Measurements from ENCODE around the gene TMEM14B. TPM values are rescaled to one million over a fixed set of nuclear protein-coding genes. Genes with fewer than 3 reads are reported as not detected.
"Not testable (repeated sequence)": the region's sequence is repeated elsewhere in the genome, so short reads cannot be mapped to it uniquely, and the experiment has no call there.

Gene TMEM14B
- total and polyA plus RNA-seq, 9 of the 15 experiments (the other 6 are each of a cell fraction or from before 2014, with no cell fraction given), result 174 to 862 (median 263) TPM

DNA sequence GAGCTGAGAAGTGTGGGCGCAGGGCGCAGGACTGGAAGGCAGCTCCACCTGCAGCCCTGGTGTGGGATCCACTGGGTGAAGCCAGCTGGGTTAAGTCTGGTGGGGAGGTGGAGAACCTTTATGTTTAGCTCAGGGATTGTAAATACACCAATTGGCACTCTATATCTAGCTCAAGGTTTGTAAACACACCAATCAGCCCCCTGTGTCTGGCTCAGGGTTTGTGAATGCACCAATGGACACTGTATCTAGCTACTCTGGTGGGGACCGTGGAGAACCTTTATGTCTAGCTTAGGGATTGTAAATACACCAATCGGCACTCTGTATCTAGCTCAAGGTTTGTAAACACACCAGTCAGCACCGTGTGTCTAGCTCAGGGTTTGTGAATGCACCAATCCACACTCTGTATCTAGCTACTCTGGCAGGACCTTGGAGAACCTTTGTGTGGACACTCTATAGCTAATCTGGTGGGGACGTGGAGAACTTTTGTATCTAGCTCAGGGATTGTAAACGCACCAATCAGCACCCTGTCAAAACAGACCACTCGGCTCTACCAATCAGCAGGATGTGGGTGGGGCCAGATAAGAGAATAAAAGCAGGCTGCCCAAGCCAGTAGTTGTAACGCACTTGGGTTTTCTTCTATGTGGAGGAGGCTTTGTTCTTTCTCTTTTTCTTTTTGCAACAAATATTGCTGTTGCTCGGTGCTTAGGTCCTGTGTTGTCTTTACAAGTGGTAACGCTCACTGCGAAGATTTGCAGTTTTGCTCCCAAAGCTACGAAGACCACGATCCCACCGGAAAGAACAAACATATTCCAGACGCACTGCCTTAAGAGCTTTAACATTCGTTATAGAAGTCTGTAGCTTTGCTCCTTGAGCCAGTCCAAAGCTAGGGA is 26.4 kb upstream of the TMEM14B start:
- peak overlapping the region; percentile 46 for H3K27ac ChIP-seq (ENCODE audit: extremely low read depth, low read depth, low read length)
- BruUV-seq (replicated peaks); FAIRE-seq; H3K9me1 ChIP-seq (ENCODE audit: control insufficient read depth, insufficient read depth, low read length); H4K20me1 ChIP-seq (replicated peaks; ENCODE audit: control insufficient read depth, insufficient read depth, low read length); DNase-seq (ENCODE audit: extremely low read depth in 1 of 4, low spot score in 3 of 4); H3K9ac ChIP-seq (ENCODE audit: insufficient read depth in 1 of 2, low read depth in 2 of 2, low read length in 2 of 2); intact Hi-C loops (cut with micrococcal nuclease); H3K4me3 ChIP-seq; in situ Hi-C loops (cut with MboI); H3K27me3 ChIP-seq (ENCODE audit: control insufficient read depth in 2 of 2, insufficient read depth in 2 of 2, low read length in 2 of 2); ATAC-seq; CTCF ChIA-PET (ENCODE audit: low intra/inter-chr PET ratio): not testable (repeated sequence)
- POLR2A ChIA-PET, result interaction anchor here (1.0 to 1.4 kb wide), 4 partner anchors 11 to 26 kb away, joined by 3 to 6 read pairs (median 4); partner anchors contain the start of genes C6orf52 and PAK1IP1
- 0 out of 2 replicates have a peak overlapping the region, but pooled peaks have one; percentile 8 for H3K4me2 ChIP-seq (ENCODE audit: insufficient read depth, low read length)
- H3K9me3 ChIP-seq (replicated peaks; ENCODE audit: control insufficient read depth, insufficient read depth, low read depth, low read length), result peaks cover 13% of the 10 kb centered on the region
- H3K36me3 ChIP-seq (ENCODE audit: control insufficient read depth, insufficient read depth, low read length), result peaks cover 16% of the 10 kb centered on the region; the same call in 2 of the 3 replicates
- peak; percentile 80 for TF ChIP-seq NFYB (IDR thresholded peaks at IDR 0.05; ENCODE audit: extremely low read depth, insufficient read length)
- TF ChIP-seq SUPT5H (IDR thresholded peaks at IDR 0.05), result peak; percentile 39; the same call in 1 of the 2 replicates
- TF ChIP-seq TBP (optimal IDR thresholded peaks at IDR 0.05; ENCODE audit: low read depth, low read length), result peak; percentile 38
- 0 out of 4 replicates have a peak, but pooled peaks of 1 of the 2 experiments have one; percentile 15 for TF ChIP-seq FOXA3 (CRISPR knock-in tag; conservative IDR thresholded peaks at IDR 0.05 in 1 of 2, IDR thresholded peaks at IDR 0.05 in 1 of 2)
- TF ChIP-seq RBM25 (IDR thresholded peaks at IDR 0.05; ENCODE audit: low read depth, low read length, severe bottlenecking), result peak; percentile 14
- TF ChIP-seq POLR2A (conservative IDR thresholded peaks at IDR 0.05), result peak; percentile 77
- TF ChIP-seq SRF (CRISPR knock-in tag; IDR thresholded peaks at IDR 0.05), result 0 out of 4 replicates have a peak, but pooled peaks of 1 of the 2 experiments have one; percentile 18
- peak; percentile 44; the same call in 1 of the 2 replicates for TF ChIP-seq CC2D1A (IDR thresholded peaks at IDR 0.05)
- TF ChIP-seq, protein P1, sequence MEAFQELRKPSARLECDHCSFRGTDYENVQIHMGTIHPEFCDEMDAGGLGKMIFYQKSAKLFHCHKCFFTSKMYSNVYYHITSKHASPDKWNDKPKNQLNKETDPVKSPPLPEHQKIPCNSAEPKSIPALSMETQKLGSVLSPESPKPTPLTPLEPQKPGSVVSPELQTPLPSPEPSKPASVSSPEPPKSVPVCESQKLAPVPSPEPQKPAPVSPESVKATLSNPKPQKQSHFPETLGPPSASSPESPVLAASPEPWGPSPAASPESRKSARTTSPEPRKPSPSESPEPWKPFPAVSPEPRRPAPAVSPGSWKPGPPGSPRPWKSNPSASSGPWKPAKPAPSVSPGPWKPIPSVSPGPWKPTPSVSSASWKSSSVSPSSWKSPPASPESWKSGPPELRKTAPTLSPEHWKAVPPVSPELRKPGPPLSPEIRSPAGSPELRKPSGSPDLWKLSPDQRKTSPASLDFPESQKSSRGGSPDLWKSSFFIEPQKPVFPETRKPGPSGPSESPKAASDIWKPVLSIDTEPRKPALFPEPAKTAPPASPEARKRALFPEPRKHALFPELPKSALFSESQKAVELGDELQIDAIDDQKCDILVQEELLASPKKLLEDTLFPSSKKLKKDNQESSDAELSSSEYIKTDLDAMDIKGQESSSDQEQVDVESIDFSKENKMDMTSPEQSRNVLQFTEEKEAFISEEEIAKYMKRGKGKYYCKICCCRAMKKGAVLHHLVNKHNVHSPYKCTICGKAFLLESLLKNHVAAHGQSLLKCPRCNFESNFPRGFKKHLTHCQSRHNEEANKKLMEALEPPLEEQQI (IDR thresholded peaks at IDR 0.05), result 0 out of 2 replicates have a peak, but pooled peaks have one; percentile 37
- 88% methylated on average over 17 of the region's 17 CpGs for WGBS (ENCODE audit: insufficient coverage, low coverage, missing lambda C conversion rate)
- peaks cover 35% of the 10 kb centered on the region for H3K79me2 ChIP-seq (ENCODE audit: control insufficient read depth, insufficient read depth, low read length)
- peak overlapping the region; percentile 90 for H2AFZ ChIP-seq (ENCODE audit: low read depth, low read length)
- peaks cover 31 to 37% of the 10 kb centered on the region in 2 experiments for H3K4me1 ChIP-seq (replicated peaks in 1 of 2; ENCODE audit: control insufficient read depth in 2 of 2, insufficient read depth in 2 of 2, low read length in 2 of 2)
